HepG2 (cell line): ENCODE measurements around the gene PRR14. TPM values are rescaled to one million over a fixed set of nuclear protein-coding genes. Genes with fewer than 3 reads are reported as not detected.

Experiments
- ARNT2 ChIP-seq: sonication (generic); formaldehyde crosslinking; IDR thresholded peaks from 2 replicates; pipeline ENCODE4 v1.8.0; 2022; ENCODE audit warnings: mild to moderate bottlenecking, low read depth, missing genetic modification reagents, moderate library complexity
- BCL6 ChIP-seq: IDR thresholded peaks from 2 replicates; pipeline ENCODE4 v1.6.1; 2016; ENCODE audit warnings: missing genetic modification reagents, missing compliant biosample characterization
- GTF3A ChIP-seq: sonication (generic); formaldehyde crosslinking; conservative IDR thresholded peaks from 2 replicates; pipeline ENCODE4 v1.4.0; 2020; ENCODE audit warnings: mild to moderate bottlenecking, missing genetic modification reagents
- HDAC2 ChIP-seq: sonication (generic); formaldehyde crosslinking; IDR thresholded peaks from 2 replicates; pipeline ENCODE4 v1.4.0; 2020; ENCODE audit warnings: missing genetic modification reagents
- IRX3 ChIP-seq: sonication (generic); formaldehyde crosslinking; IDR thresholded peaks from 2 replicates; pipeline ENCODE4 v1.8.1; 2023; ENCODE audit warnings: mild to moderate bottlenecking, low read depth, missing genetic modification reagents, borderline replicate concordance
- KAT8 ChIP-seq: IDR thresholded peaks from 2 replicates; pipeline ENCODE4 v1.6.1; 2016; ENCODE audit warnings: missing genetic modification reagents, missing compliant biosample characterization
- MEIS1 ChIP-seq: sonication (generic); formaldehyde crosslinking; IDR thresholded peaks from 2 replicates; pipeline ENCODE4 v1.9.0; 2021; ENCODE audit warnings: mild to moderate bottlenecking, missing genetic modification reagents, moderate library complexity, borderline replicate concordance
- SMC3 ChIP-seq: IDR thresholded peaks from 2 replicates; pipeline ENCODE4 v1.6.1; 2011; ENCODE audit warnings: low read length, improper control_type of control experiment
- ZNF530 ChIP-seq: sonication (generic); formaldehyde crosslinking; IDR thresholded peaks from 2 replicates; pipeline ENCODE4 v1.5.0; 2020; ENCODE audit warnings: low read depth, mild to moderate bottlenecking, missing genetic modification reagents
- ZNF772 ChIP-seq: sonication (generic); formaldehyde crosslinking; IDR thresholded peaks from 2 replicates; pipeline ENCODE4 v1.5.0; 2020; ENCODE audit warnings: mild to moderate bottlenecking, missing genetic modification reagents
- ZNF790 ChIP-seq: sonication (generic); formaldehyde crosslinking; IDR thresholded peaks from 2 replicates; pipeline ENCODE4 v1.8.0; 2022; ENCODE audit warnings: missing genetic modification reagents, mild to moderate bottlenecking, borderline replicate concordance
- polyA plus RNA-seq, 8 experiments: library from polyadenylated mRNA; depleted of rRNA in 3 of 8; stranded (reverse) in 7 of 8; unstranded in 1 of 8; fragments of >200 nt; fragmentation: Illumina TruSeq in 4 of 8; extraction: Trizol in 4 of 8; gene quantifications; 2 replicates each; pipeline versions ENCODE4 v1.2.1 to v1.2.3, GENCODE V29; 2011 to 2016; ENCODE audit warnings: low read depth in 4 of 8, missing spikeins in 1 of 8, mixed read lengths in 1 of 8; ENCODE audit not compliant: insufficient read depth in 1 of 8
- total RNA-seq, 5 experiments: library from RNA; depleted of rRNA; stranded (reverse); fragments of >200 nt; fragmentation: Illumina TruSeq; extraction: Trizol; gene quantifications; 2 replicates each; pipeline ENCODE4 v1.2.3, GENCODE V29; 2016; ENCODE audit warnings: low read depth in 1 of 5
- TF ChIP-seq, protein P1 (sequence below): IDR thresholded peaks from 2 replicates; pipeline ENCODE4 v1.6.1; 2016; ENCODE audit warnings: missing compliant biosample characterization, missing genetic modification reagents, borderline replicate concordance
- TF ChIP-seq, protein P2 (sequence below): IDR thresholded peaks from 2 replicates; pipeline ENCODE4 v1.6.1; 2016; ENCODE audit warnings: missing compliant biosample characterization, missing genetic modification reagents, borderline replicate concordance
- TF ChIP-seq, protein P3 (sequence below): sonication (generic); formaldehyde crosslinking; IDR thresholded peaks from 2 replicates; pipeline ENCODE4 v1.4.0; 2020; ENCODE audit warnings: missing genetic modification reagents
- TF ChIP-seq, protein P4 (sequence below): sonication (generic); formaldehyde crosslinking; IDR thresholded peaks from 2 replicates; pipeline ENCODE4 v1.8.0; 2022; ENCODE audit warnings: mild to moderate bottlenecking, missing genetic modification reagents; ENCODE audit not compliant: insufficient replicate concordance

The PRR14 gene
- total and polyA plus RNA-seq, 2 of the 13 experiments (the other 11 are each of a cell fraction or from before 2014, with no cell fraction given) = 8.4 to 11.0 TPM

DNA sequence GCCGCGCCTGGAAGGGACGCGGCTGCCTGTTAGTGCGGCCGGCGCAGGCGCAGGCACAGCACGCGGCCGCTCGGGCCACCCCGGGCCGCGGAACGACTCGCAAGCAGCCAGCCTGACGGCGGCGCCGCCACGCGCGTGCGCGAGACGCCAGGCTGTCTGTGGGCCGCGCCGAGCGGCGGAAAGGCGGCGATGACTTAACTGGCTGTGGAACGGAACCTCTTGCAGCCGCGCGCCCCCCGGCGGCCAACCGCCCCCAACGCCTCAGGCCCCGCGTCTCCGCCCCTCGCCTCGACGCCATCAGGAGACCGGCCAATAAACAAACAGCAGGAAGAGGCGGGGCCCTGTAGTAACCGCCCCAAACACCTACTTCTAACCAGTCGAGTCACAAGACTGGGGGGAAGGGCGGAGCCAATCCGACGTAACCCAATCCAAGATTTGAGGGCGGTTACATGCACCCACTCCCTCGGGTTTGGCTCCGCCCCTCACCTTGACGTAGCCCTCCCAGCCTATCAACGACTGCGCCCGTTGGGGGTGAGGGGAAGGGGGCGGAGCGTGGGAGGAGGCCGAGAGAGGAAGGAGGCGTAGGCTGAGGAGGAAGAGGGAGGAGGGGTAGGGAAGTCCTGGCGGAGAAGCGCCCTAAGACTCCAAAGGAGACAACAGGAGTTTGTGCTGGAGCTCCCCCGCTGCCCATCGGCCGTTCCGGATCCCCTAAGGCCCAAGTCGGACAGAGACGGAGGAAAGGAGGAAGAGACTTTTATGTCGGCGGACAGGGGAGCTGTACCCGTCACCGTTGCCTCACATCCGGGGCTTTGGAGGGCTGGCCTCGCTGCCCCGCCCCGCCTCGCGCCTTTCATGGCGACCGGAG, 7.3 kb downstream of the PRR14 start, which contains the start of gene FBRS (continued):
- TF ChIP-seq, protein P1, sequence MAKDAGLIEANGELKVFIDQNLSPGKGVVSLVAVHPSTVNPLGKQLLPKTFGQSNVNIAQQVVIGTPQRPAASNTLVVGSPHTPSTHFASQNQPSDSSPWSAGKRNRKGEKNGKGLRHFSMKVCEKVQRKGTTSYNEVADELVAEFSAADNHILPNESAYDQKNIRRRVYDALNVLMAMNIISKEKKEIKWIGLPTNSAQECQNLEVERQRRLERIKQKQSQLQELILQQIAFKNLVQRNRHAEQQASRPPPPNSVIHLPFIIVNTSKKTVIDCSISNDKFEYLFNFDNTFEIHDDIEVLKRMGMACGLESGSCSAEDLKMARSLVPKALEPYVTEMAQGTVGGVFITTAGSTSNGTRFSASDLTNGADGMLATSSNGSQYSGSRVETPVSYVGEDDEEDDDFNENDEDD = peak; percentile 68
- TF ChIP-seq IRX3 (CRISPR knock-in tag) (no peak; the same call in 1 of the 2 replicates), SMC3 (no peak), BCL6 (CRISPR knock-in tag) (peak; percentile 67; the same call in 1 of the 2 replicates), MEIS1 (CRISPR knock-in tag) (peak; percentile 96), ZNF790 (CRISPR knock-in tag) (peak; percentile 96; the same call in 1 of the 2 replicates), ZNF772 (CRISPR knock-in tag) (peak; percentile 13; the same call in 1 of the 2 replicates), KAT8 (CRISPR knock-in tag) (peak; percentile 85), GTF3A (CRISPR knock-in tag) (0 out of 2 replicates have a peak, but pooled peaks have one; percentile 50), ARNT2 (CRISPR knock-in tag) (peak; percentile 92), ZNF530 (CRISPR knock-in tag) (no peak), HDAC2 (CRISPR knock-in tag) (peak; percentile 95)
- TF ChIP-seq, protein P2, sequence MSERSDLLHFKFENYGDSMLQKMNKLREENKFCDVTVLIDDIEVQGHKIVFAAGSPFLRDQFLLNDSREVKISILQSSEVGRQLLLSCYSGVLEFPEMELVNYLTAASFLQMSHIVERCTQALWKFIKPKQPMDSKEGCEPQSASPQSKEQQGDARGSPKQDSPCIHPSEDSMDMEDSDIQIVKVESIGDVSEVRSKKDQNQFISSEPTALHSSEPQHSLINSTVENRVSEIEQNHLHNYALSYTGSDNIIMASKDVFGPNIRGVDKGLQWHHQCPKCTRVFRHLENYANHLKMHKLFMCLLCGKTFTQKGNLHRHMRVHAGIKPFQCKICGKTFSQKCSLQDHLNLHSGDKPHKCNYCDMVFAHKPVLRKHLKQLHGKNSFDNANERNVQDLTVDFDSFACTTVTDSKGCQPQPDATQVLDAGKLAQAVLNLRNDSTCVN (CRISPR knock-in tag) = peak; percentile 48
- TF ChIP-seq, protein P3, sequence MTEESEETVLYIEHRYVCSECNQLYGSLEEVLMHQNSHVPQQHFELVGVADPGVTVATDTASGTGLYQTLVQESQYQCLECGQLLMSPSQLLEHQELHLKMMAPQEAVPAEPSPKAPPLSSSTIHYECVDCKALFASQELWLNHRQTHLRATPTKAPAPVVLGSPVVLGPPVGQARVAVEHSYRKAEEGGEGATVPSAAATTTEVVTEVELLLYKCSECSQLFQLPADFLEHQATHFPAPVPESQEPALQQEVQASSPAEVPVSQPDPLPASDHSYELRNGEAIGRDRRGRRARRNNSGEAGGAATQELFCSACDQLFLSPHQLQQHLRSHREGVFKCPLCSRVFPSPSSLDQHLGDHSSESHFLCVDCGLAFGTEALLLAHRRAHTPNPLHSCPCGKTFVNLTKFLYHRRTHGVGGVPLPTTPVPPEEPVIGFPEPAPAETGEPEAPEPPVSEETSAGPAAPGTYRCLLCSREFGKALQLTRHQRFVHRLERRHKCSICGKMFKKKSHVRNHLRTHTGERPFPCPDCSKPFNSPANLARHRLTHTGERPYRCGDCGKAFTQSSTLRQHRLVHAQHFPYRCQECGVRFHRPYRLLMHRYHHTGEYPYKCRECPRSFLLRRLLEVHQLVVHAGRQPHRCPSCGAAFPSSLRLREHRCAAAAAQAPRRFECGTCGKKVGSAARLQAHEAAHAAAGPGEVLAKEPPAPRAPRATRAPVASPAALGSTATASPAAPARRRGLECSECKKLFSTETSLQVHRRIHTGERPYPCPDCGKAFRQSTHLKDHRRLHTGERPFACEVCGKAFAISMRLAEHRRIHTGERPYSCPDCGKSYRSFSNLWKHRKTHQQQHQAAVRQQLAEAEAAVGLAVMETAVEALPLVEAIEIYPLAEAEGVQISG = peak; percentile 92
- TF ChIP-seq, protein P4, sequence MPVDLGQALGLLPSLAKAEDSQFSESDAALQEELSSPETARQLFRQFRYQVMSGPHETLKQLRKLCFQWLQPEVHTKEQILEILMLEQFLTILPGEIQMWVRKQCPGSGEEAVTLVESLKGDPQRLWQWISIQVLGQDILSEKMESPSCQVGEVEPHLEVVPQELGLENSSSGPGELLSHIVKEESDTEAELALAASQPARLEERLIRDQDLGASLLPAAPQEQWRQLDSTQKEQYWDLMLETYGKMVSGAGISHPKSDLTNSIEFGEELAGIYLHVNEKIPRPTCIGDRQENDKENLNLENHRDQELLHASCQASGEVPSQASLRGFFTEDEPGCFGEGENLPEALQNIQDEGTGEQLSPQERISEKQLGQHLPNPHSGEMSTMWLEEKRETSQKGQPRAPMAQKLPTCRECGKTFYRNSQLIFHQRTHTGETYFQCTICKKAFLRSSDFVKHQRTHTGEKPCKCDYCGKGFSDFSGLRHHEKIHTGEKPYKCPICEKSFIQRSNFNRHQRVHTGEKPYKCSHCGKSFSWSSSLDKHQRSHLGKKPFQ = peak; percentile 31
